SK-N-SH (cell line): ENCODE measurements around the gene STKLD1. TPM values are rescaled to one million over a fixed set of nuclear protein-coding genes. Genes with fewer than 3 reads are reported as not detected.

Experiments
- CTCF ChIA-PET: fragments of 300-600, 350-600 bp; formaldehyde crosslinking; extraction: SDS; loops from one replicate; lab custom pipeline; 2021; lab: Yijun Ruan, JAX
- POLR2A ChIA-PET: fragments of 350-600 bp; sonication (Branson Sonifier 250); formaldehyde crosslinking; extraction: SDS; loops from one replicate; lab custom pipeline; 2020; ENCODE audit warnings: antibody characterized with exemption, inconsistent platforms; lab: Yijun Ruan, JAX
- DNase-seq: peaks from one replicate; pipeline ENCODE4 v3.0.0; 2012
- H2AFZ ChIP-seq: fragments of 200-600 bp; sonication (generic); 2 replicates; pipeline ENCODE4 v1.8.1; 2016; ENCODE audit warnings: antibody characterized with exemption, mild to moderate bottlenecking, low read depth
- H3F3A ChIP-seq: fragments of 200-600 bp; sonication (generic); replicated peaks from 2 replicates; pipeline ENCODE3; 2016; ENCODE audit warnings: antibody characterized with exemption, mild to moderate bottlenecking; ENCODE audit not compliant: insufficient read depth
- H3K27ac ChIP-seq, 2 experiments: fragments of 200-500 bp in 1 of 2; fragments of 200-600 bp in 1 of 2; sonication (Bioruptor generic) in 1 of 2; sonication (generic), shearing (Covaris generic) in 1 of 2; 2 replicates each; pipeline versions ENCODE4 v1.5.1 to v1.6.1; 2014 to 2016; ENCODE audit warnings: low read depth in 2 of 2, inconsistent platforms in 1 of 2, low read length in 1 of 2, mild to moderate bottlenecking in 1 of 2, mixed read lengths in 1 of 2
- H3K27me3 ChIP-seq: fragments of 200-600 bp; sonication (generic), shearing (Covaris generic); 2 replicates; pipeline ENCODE4 v1.6.1; 2016; ENCODE audit warnings: mixed run types; ENCODE audit not compliant: insufficient read depth
- H3K36me3 ChIP-seq, 2 experiments: fragments of 200-500 bp in 1 of 2; fragments of 200-600 bp in 1 of 2; sonication (Bioruptor generic) in 1 of 2; sonication (generic) in 1 of 2; replicated peaks in 1 of 2; 2 replicates each; pipeline versions ENCODE3 to v1.5.1; 2014 to 2016; ENCODE audit warnings: low read length in 1 of 2, mild to moderate bottlenecking in 1 of 2; ENCODE audit not compliant: insufficient read depth in 2 of 2, control insufficient read depth in 1 of 2
- H3K4me1 ChIP-seq, 2 experiments: fragments of 200-500 bp in 1 of 2; fragments of 200-600 bp in 1 of 2; sonication (Bioruptor generic) in 1 of 2; sonication (generic), shearing (Covaris generic) in 1 of 2; 2 replicates each; pipeline versions ENCODE4 v1.5.1 to v1.6.1; 2014 to 2016; ENCODE audit warnings: low read depth in 1 of 2, low read length in 1 of 2, mixed run types in 1 of 2; ENCODE audit not compliant: insufficient read depth in 2 of 2, control insufficient read depth in 1 of 2
- H3K4me2 ChIP-seq: fragments of 200-600 bp; sonication (generic), shearing (Covaris generic); 2 replicates; pipeline ENCODE4 v1.6.1; 2017; ENCODE audit warnings: mixed run types
- H3K4me3 ChIP-seq, 2 experiments: fragments of 200-500 bp in 1 of 2; fragments of 200-600 bp in 1 of 2; sonication (Bioruptor generic) in 1 of 2; sonication (generic), shearing (Covaris generic) in 1 of 2; 2 replicates each; pipeline versions ENCODE4 v1.5.1 to v1.8.1; 2014 to 2016; ENCODE audit warnings: low read depth in 2 of 2, inconsistent platforms in 1 of 2, low read length in 1 of 2, mild to moderate bottlenecking in 1 of 2, mixed read lengths in 1 of 2, moderate library complexity in 1 of 2
- H3K79me2 ChIP-seq: fragments of 200-600 bp; sonication (generic); 2 replicates; pipeline ENCODE4 v1.8.1; 2017; ENCODE audit warnings: mild to moderate bottlenecking; ENCODE audit not compliant: insufficient read depth
- H3K9ac ChIP-seq: fragments of 200-600 bp; sonication (generic); 2 replicates; pipeline ENCODE4 v1.6.1; 2017; ENCODE audit warnings: mixed run types
- H3K9me2 ChIP-seq: fragments of 200-600 bp; sonication (generic); 2 replicates; pipeline ENCODE4 v1.6.1; 2017; ENCODE audit warnings: mixed run types
- H3K9me3 ChIP-seq: fragments of 200-600 bp; sonication (generic); 2 replicates; pipeline ENCODE4 v1.6.1; 2017; ENCODE audit warnings: mixed run types, mild to moderate bottlenecking, moderate library complexity
- H4K20me1 ChIP-seq: fragments of 200-600 bp; sonication (generic); 2 replicates; pipeline ENCODE4 v1.6.1; 2017; ENCODE audit warnings: mild to moderate bottlenecking, mixed run types; ENCODE audit not compliant: insufficient read depth
- MXI1 ChIP-seq: IDR thresholded peaks from 2 replicates; pipeline ENCODE4 v1.6.1; 2012; ENCODE audit warnings: mild to moderate bottlenecking, low read depth, low read length, improper control_type of control experiment
- NFIC ChIP-seq: IDR thresholded peaks from 2 replicates; pipeline ENCODE4 v1.4.0; 2012; ENCODE audit warnings: borderline replicate concordance
- RFX5 ChIP-seq: IDR thresholded peaks from 2 replicates; pipeline ENCODE4 v1.6.1; 2012; ENCODE audit warnings: mild to moderate bottlenecking, improper control_type of control experiment, low read length
- SMC3 ChIP-seq: IDR thresholded peaks from 2 replicates; pipeline ENCODE4 v1.6.1; 2012; ENCODE audit warnings: low read depth, low read length, improper control_type of control experiment
- WGBS: methylation state at CpG from one replicate; pipeline ENCODE4 v1.1.6; 2017; ENCODE audit warnings: low lambda C conversion rate; 5-methylcytosine and 5-hydroxymethylcytosine counted together
- polyA plus RNA-seq, 3 experiments: library from polyadenylated mRNA; depleted of rRNA; stranded (reverse); fragments of >200 nt; gene quantifications; 2 replicates each; pipeline ENCODE4 v1.2.3, GENCODE V29; 2012
- TF ChIP-seq, protein P1 (sequence below): fragments of 150-350 bp; IDR thresholded peaks from 2 replicates; pipeline ENCODE4 v1.6.1; 2017; ENCODE audit warnings: antibody characterized with exemption, low read length, low read depth, borderline replicate concordance
- TF ChIP-seq, protein P2 (sequence below): fragments of 200-600 bp; sonication (generic); IDR thresholded peaks from 2 replicates; pipeline ENCODE4 v1.6.1; 2017; ENCODE audit warnings: antibody characterized with exemption, mild to moderate bottlenecking, moderate library complexity

The STKLD1 gene
- polyA plus RNA-seq, 1 of the 3 experiments (the other 2 are of a cell fraction): 2.3 TPM

DNA sequence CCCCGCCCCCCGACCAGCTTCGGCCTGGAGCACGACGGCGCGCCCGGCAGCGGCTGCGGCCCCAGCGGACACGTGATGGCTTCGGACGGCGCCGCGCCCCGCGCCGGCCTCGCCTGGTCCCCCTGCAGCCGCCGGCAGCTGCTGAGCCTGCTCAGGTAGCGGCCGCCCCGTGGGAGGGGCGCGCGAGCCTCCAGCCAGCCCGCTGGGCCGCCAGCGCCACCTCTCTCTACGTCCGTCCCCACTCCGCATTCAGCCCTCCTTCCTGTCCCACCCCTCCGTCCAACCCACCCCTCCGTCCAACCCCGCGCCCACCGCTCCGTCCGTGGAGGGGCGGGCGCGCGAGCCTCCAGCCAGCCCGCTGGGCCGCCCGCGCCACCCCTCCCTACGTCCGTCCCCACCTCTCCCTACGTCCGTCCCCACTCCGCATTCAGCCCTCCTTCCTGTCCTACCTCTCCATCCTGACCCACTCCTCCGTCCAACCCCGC lies 52.5 kb downstream of the STKLD1 start (continued):
- TF ChIP-seq RFX5 (no peak), MXI1 (no peak)

- 88% methylated on average over 18 of the region's 18 CpGs for WGBS
- H3K9me2 ChIP-seq: no peaks in the 10 kb centered on the region
- no peak for DNase-seq
- H3K9ac ChIP-seq: no peak overlapping the region
- H3K9me3 ChIP-seq: no peaks in the 10 kb centered on the region
- no peaks in the 10 kb centered on the region for H3K36me3 ChIP-seq
- H3K4me3 ChIP-seq: no peak overlapping the region
- H3F3A ChIP-seq: no peaks in the 10 kb centered on the region
- no peak for TF ChIP-seq SMC3
- no peak for TF ChIP-seq NFIC
- POLR2A ChIA-PET: no interaction called here
- H2AFZ ChIP-seq: no peak overlapping the region
- no peaks in the 10 kb centered on the region for H4K20me1 ChIP-seq
- no peaks in the 10 kb centered on the region for H3K27me3 ChIP-seq
- no peaks in the 10 kb centered on the region for H3K4me1 ChIP-seq
- no peak overlapping the region for H3K4me2 ChIP-seq
- CTCF ChIA-PET: no interaction called here
- no peak overlapping the region for H3K27ac ChIP-seq
- no peaks in the 10 kb centered on the region for H3K79me2 ChIP-seq
Measured at GRCh38 chr9:133429214-133429613, 53.0 kb downstream of the STKLD1 start.

GRCh38 chr9:133429641-133430161 lies 53.5 kb downstream of the STKLD1 start:
- peak; percentile 75 for DNase-seq
- H3K4me1 ChIP-seq: no peaks in the 10 kb centered on the region
- H4K20me1 ChIP-seq: no peaks in the 10 kb centered on the region
- CTCF ChIA-PET: interaction anchor here (0.7 to 0.9 kb wide), 2 partner anchors 24 to 30 kb away, joined by 3 read pairs; partner anchors contain the start of gene CACFD1
- TF ChIP-seq, protein P1, sequence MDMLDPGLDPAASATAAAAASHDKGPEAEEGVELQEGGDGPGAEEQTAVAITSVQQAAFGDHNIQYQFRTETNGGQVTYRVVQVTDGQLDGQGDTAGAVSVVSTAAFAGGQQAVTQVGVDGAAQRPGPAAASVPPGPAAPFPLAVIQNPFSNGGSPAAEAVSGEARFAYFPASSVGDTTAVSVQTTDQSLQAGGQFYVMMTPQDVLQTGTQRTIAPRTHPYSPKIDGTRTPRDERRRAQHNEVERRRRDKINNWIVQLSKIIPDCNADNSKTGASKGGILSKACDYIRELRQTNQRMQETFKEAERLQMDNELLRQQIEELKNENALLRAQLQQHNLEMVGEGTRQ: no peak
- TF ChIP-seq, protein P2, sequence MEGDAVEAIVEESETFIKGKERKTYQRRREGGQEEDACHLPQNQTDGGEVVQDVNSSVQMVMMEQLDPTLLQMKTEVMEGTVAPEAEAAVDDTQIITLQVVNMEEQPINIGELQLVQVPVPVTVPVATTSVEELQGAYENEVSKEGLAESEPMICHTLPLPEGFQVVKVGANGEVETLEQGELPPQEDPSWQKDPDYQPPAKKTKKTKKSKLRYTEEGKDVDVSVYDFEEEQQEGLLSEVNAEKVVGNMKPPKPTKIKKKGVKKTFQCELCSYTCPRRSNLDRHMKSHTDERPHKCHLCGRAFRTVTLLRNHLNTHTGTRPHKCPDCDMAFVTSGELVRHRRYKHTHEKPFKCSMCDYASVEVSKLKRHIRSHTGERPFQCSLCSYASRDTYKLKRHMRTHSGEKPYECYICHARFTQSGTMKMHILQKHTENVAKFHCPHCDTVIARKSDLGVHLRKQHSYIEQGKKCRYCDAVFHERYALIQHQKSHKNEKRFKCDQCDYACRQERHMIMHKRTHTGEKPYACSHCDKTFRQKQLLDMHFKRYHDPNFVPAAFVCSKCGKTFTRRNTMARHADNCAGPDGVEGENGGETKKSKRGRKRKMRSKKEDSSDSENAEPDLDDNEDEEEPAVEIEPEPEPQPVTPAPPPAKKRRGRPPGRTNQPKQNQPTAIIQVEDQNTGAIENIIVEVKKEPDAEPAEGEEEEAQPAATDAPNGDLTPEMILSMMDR: peak; percentile 20; the same call in 1 of the 2 replicates
- POLR2A ChIA-PET: no interaction called here
- no peak overlapping the region for H3K4me3 ChIP-seq
- H3K36me3 ChIP-seq: no peaks in the 10 kb centered on the region
- H3K9me3 ChIP-seq: no peaks in the 10 kb centered on the region
- H3K27me3 ChIP-seq: no peaks in the 10 kb centered on the region
- H3K4me2 ChIP-seq: no peak overlapping the region
- H3F3A ChIP-seq: no peaks in the 10 kb centered on the region
- H3K9ac ChIP-seq: no peak overlapping the region
- H3K27ac ChIP-seq: no peak overlapping the region
- no peak overlapping the region for H2AFZ ChIP-seq
- no peaks in the 10 kb centered on the region for H3K9me2 ChIP-seq
- 88% methylated on average over 25 of the region's 49 CpGs for WGBS
- H3K79me2 ChIP-seq: no peaks in the 10 kb centered on the region
